ENCODE data around the gene HCFC2. TPM values are rescaled to one million over a fixed set of nuclear protein-coding genes. Genes with fewer than 3 reads are reported as not detected.
A peak's percentile ranks its signal among the peaks of the same experiment; 100 is the strongest.
"Not testable (repeated sequence)": the region's sequence is repeated elsewhere in the genome, so short reads cannot be mapped to it uniquely, and the experiment has no call there.

Gene HCFC2
- total RNA-seq, 1 donor from 2014 or later = 14.4 TPM

DNA sequence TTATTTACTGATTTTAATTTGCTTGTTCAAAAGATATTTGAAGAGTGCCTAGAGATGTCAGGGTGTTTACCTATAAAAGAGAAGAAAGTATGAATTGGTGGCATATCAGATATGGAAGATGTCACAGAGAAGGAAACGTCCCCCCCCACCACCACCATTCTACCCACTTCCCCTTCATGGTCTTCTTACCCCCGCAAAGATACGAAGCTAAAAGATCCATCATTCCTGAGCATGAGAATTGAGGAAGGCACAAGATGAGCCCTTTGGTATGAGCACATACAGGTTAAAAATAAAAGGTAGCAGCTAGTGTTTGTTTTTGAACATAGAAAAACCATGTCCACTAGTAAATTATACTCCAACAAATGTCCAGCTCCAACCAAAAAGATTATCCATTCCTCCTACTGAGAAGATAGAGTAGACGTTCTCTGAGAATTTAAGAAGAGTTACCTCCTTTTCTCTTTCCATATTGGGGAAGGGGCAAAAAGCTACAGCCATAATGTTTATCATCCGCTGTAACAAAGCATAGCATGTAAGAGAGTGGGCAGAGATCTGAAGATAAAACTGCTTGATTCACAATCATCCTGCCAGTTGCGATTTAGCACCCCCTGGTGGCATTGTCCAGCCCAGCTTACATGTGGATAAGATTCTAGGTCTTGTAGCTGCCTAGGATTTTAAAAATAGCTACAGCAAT lies 44.6 kb downstream of the HCFC2 start:
- intact Hi-C loops (cut with DNase I) = loop anchor here (5.0 to 10.0 kb wide), 2 partner anchors 152 to 224 kb away; a partner anchor contains a TSS
- DNase-seq (ENCODE audit: low spot score) = peak; percentile 85

DNA sequence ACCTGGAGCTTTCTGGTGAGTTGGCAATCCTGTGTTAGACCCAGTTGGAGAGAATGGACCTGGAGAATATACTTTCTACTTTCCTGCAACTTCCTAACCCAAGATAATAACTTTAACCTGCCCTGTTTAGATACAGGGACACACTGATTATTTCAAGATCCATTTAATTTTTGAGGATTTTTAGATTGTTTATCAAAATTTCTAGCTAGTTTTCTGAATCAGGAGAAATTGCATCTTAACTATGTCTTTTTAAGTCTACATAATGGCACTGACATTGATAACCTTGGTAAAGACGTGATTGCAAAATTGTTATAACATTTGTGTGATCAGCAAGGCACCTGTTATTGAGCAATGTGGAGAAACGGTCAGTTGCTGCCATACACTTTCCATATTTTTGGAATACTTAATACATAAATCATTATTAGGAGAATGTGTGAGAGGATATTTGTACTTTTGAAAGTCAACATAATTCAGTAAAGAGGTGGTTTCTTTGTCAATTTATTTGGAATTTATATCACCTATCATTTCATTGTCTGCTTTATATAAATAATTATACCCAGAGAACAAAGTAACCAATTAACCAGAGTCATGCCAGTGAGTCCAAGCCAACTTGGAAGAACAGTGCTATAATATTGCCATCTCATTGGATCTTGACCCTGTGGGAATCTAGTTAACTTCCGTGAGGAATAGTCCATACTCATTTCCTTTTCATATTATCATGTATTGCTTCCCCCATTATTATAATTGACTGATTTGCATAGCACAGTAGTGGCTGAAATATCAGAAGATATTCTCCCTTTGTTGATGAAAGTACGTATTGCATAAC lies 45.3 kb downstream of the HCFC2 start:
- intact Hi-C loops (cut with DNase I) = loop anchor here (5.0 to 10.0 kb wide), 2 partner anchors 152 to 225 kb away; a partner anchor contains a TSS
- no peak for DNase-seq (ENCODE audit: low spot score)

DNA sequence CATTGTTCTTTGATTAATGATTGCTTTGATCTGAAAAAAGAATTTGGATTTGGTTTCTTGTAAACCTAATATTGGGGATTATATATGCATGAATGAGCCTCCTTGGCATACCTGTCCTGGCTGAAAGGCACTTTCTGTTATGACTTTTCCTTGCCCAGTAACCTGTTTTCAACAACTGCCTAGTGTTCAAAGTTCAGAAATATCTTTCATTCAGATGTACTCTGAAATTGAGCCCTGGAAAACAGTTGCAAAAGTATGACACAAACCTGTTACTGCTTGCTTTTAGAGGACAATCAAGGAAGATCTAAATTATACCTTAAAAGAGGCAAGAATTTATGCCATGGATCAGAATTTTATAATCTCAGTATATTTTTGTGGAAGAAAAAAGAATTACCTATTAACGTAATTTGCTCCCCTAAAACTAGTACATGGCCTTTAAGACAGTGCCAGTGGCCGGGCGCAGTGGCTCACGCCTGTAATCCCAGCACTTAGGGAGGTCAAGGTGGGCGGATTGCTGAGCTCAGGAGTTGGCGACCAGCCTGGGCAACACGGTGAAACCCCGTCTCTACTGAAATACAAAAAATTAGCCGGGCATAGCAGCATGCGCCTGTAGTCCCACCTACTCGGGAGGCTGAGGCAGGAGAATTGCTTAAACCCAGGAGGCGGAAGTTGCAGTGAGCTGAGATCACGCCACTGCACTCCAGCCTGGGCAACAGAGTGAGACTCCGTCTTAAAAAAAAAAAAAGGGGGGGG lies 50.7 kb downstream of the HCFC2 start:
- intact Hi-C loops (cut with DNase I); DNase-seq (ENCODE audit: low spot score): not testable (repeated sequence)

DNA sequence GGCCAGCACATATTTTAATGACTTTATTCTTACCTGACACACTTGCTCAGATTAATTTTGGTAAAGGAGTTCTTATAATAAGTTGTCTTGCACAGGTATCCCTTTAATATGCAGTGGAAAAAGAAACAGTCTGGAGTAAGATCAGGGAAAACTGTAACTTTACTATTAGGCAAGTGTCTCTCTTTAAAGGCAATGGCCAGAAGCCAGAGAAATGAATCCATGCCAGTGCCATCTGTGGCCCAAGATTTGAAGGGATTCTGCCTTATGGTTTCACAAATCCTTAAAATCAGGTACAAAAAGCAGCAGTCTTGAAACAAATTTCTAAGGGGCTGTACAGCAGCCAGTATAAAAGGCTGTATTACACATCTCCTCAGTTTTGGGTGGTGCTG lies 51.2 kb downstream of the HCFC2 start:
- no peak for DNase-seq (ENCODE audit: low spot score)
- intact Hi-C loops (cut with DNase I) = no loop called here

DNA sequence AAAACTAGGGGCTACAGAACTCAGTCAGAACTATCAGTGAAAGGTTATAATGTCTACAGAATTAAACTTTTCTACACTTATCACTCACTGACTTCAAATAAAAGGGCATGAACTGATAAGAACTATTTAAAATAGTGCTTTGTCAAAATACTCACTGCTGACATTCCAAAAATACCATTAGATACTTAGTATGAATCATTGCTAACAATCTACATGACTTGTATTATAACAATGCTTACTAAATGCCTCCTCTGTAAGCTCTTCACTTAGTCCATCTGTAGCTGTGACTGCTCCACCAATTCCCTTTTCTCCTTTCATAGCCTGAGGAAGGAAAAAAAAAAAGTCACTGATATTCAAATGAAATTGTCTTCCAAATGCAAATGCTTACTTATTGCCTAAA lies 56.7 kb downstream of the HCFC2 start:
- intact Hi-C loops (cut with DNase I) = no loop called here
- no peak for DNase-seq (ENCODE audit: low spot score)

DNA sequence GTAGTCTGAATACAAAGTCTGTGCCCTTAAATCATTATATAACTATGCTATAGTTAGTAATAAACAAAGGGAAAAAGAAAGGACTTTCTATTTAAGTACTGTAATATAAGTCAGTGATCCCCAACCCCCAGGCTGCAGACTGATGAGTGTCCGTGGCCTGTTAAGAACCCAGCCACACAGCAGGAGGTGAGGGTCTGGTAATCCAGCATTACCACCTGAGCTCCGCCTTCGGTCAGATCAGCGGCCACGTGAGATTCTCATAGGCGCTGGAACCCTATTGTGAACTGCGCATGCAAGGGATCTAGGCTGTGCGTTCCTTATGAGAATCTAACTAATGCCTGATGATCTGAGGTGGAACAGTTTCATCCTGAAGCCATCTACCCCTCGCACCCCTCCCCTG lies 58.0 kb downstream of the HCFC2 start:
- intact Hi-C loops (cut with DNase I) = no loop called here
- DNase-seq (ENCODE audit: low spot score) = no peak

DNA sequence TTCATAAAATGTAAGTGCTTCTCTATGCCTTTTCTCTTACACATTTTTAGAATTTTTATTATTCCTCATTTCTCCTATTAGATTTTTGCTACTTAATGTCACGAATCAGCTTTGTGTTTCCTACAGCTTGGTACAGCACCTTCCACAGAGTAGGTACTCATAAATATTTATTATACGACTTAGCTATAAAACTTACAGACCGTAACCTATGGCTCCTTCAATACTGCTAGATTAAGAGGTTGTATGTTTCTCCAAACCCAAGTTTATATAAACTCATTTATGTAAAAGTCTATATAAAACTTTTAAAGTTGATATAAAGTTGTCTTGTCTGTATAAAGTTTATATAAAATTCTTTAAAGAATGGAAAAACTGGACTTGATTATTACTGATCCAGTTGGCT lies 62.2 kb downstream of the HCFC2 start:
- intact Hi-C loops (cut with DNase I) = no loop called here
- DNase-seq (ENCODE audit: low spot score) = no peak

DNA sequence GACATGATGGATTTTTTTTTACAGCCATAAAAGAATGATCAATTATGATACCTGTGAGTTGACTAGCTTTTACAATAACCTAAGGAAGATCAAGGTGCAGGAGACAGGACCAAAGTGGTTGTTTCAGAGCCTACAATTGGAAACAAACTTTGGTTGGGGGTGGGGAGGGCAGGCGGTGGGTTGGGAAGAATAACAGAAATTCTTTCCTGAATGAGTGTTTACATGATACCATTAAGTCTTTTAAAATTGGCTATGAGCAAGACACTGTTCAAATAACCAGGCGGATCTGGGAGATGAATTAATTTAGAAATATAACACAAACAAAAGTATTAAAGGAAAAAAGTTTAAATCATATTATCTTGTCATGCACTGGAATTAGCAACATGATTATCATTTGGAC lies 66.4 kb downstream of the HCFC2 start:
- intact Hi-C loops (cut with DNase I) = no loop called here
- DNase-seq (ENCODE audit: low spot score) = no peak

DNA sequence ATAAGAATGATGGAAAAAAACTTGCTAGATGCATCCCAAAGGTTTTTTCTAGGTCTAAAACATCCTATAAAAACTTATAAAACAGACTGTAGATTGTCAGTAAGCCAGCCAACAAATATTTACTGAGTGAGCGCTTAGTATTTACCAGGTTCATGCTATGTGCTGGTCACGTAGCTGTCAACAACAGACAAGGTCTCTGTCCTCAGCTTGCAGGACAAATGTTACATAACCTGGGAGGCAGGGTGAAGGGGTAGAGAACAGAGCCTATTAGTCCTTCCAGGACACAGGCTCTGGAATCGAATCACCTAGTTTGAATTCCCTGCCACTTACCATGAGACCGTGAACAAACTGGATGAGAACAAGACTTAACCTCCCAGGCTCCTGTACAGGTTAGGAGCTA lies 67.3 kb downstream of the HCFC2 start:
- intact Hi-C loops (cut with DNase I) = no loop called here
- DNase-seq (ENCODE audit: low spot score) = no peak

DNA sequence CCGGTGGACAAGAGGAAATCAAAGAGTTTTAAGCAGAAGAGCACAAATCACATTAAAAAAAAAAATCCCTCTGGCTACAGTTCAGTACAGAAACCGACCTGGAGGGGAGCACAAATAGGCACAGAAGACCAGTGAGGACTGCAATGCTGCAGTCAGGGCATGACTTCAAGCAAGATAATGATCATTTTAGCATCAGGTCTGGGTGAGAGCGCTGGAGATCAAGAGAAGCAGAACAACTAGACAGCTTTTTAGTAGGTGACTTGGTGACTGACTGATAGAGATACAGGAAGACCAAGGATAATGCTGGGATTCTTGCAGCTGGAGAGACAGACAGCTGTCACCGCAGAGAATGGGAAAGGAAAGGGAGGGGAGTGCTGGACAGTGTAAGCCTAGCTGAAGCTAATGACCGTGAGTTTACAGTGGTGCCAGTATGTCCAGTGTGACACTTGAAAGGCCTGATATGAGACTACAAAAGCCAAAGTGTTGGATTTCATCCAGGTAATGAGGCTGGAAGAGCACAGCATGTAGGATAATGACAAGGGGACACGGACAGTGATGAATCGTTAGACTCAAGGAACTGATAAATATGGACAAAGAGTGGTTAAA lies 68.1 kb downstream of the HCFC2 start:
- DNase-seq (ENCODE audit: low spot score) = no peak
- intact Hi-C loops (cut with DNase I) = no loop called here

DNA sequence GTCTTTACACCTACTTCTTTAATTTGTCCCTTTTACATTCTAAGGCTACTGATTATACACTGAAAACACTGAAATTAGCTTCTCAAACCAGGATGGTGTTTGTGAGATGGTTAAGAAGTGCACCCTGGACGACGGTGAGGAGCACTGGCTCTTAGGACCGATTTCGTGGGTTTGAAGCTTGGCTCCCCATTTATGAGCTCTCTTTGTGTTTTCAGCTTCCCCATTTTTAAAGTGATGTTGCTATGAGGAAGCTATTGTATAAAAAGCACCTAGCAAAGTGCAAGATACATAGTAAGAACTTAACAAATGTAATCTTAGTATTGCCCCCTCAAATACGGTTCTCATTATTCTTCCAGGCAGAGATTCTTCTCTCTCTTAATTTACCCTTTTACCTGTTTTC lies 69.0 kb downstream of the HCFC2 start:
- no peak for DNase-seq (ENCODE audit: low spot score)
- intact Hi-C loops (cut with DNase I) = no loop called here

DNA sequence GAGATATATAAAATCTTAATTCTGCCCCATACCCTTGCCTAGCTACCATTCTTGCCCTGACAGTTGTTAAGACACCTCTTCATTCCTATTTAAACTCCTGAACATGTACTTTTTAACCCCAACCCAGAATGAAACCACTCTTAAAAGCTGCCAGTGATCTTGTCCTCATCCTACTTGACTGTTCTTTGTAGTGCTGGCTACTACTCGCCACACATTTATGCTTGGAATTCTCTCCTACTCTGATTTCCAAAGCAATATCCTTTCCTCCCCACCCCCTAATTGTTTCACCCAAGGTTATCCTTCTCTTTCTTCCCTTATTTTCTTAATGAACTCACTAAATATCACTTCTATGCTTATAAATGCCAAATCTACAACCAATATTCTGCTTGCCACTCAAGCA lies 69.5 kb downstream of the HCFC2 start:
- intact Hi-C loops (cut with DNase I) = no loop called here
- DNase-seq (ENCODE audit: low spot score) = no peak

DNA sequence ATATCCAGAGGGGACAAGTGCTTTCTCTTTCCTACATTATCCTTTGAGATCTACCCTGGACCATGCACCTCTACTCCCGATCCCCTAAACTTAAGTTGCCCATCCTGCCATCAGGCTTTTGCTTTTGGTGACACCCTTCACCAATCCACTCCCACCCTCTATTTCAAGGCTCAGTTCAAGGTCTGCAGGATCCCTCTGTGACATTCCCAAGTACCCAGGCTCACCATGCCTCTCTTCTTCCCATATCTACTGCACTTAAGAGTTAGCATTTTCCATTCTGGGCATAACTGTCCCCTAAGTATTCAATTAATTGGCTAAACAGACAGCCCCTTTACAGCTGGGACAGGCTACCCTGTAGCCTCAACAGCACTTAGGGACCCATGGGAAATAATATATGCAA lies 70.6 kb downstream of the HCFC2 start:
- intact Hi-C loops (cut with DNase I) = loop anchor here (5.0 kb wide), 1 partner anchor 73 kb away; the partner anchor contains the start of gene HCFC2
- no peak for DNase-seq (ENCODE audit: low spot score)

DNA sequence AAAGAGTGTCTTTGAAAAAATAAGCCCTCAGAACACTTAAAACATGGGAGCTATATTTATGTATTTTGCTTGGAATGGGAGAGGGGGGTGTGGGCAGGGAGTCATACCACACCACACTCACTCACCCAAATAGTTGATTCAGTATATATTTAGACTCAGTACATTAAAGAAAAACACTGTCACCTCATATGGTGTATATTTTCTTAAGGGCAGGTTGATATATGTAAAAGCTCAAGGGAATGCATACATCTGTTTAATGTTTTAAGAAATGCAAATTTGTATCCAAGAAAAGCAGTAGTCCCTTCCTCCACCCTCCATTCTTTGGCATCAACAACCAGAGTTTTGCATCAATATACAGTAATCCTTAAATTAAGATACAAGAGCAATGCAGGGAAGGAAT lies 72.2 kb downstream of the HCFC2 start:
- intact Hi-C loops (cut with DNase I) = loop anchor here (5.0 kb wide), 1 partner anchor 74 kb away; the partner anchor contains the start of gene HCFC2
- DNase-seq (ENCODE audit: low spot score) = no peak

DNA sequence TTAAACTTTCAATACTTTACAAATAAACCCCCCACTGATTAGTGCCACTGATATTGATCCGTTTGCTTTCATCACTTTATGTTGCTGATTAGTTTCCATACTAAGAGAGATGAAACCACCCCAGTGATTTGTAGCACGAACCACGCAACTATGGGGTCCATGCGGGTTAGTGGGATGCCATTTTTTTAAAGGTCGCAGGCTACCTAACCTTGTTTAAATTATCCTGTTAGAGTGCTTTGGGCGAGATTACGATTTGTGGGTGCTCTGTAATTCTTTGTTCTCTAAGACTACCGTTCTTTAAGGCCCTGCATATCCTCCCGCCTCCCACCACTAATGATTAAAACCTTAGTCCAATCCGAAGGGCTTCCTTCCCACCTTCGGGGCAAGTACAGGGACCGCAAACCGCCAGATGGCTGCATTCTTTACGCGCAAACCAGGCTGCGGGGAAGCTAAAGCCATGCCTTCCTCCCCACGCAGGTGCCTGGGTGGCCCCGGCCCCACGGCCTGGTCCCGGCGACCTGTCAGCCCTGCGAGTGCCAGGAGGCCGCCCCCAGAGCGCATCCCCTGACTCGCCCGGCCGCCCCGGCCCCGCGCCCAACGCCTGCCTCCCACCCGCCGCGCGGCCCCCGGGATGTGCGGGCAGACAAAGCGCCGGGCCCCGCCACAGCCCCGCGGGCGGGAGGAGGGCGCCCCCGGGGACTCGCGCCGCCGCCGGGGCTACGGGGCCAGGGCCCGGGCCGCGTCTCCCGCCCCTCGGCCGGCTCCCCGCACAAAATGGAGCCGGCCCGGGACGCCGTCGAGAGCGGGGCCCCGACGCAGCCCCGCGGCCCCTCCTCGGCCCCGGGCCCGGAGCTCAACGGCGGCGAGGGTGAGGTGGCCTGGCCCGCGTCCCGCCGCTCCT lies 72.9 kb downstream of the HCFC2 start:
- intact Hi-C loops (cut with DNase I) = loop anchor here (5.0 kb wide), 1 partner anchor 75 kb away; the partner anchor contains the start of gene HCFC2
- peak; percentile 77 for DNase-seq (ENCODE audit: low spot score)

DNA sequence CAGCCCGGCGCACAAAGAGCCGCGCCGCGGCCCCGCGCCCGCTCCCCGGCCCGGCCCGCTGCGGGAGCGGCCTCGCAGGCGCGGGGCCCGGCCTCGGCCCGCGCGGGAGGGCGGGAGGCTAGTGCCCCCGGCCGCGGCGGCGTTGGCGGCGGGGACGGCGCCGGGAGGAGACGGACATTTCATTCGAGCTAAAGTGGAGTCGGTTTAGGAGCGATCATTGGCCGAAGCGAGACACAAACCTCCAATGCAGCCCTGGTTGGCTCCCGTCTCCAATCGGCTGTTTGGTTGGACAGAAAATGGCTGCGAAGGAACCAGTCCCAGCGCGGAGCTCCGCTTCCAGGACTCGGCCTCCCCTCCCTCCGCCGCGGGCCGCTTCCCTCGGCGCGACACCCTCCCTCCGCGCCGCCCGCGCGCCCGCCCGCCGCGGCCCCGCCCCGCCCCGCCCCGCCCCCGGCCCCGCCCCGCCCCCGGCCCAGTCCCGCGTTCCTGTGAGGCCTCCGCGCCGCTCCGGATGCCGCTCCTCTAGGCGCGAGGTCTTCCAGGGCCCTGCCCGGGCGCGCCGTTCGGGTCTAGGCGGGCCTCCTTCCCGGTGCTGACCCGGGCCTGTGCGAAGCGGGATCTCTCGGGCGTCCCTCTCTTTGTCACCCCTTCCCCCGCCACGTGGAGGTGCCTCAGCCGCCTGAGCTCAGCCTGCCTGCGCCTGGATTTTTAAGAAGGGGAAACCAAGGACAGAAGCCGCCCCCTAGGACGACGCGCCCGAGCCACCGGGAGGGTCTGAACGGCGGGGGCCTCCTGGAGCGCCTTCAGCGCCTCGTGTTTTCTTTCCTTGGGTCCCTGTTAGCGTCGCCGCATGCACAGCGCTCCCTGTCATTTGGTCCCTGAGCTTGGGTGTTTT lies 73.8 kb downstream of the HCFC2 start, which contains the start of gene NFYB:
Gene NFYB, minus strand, starts transcription at position 309 of the 895 bp plus-strand sequence. CDS start 2,757 bp downstream, outside the sequence.
- DNase-seq (ENCODE audit: low spot score) = peak; percentile 97
- intact Hi-C loops (cut with DNase I) = loop anchor here (5.0 kb wide), 1 partner anchor 76 kb away; the partner anchor contains the start of gene HCFC2

DNA sequence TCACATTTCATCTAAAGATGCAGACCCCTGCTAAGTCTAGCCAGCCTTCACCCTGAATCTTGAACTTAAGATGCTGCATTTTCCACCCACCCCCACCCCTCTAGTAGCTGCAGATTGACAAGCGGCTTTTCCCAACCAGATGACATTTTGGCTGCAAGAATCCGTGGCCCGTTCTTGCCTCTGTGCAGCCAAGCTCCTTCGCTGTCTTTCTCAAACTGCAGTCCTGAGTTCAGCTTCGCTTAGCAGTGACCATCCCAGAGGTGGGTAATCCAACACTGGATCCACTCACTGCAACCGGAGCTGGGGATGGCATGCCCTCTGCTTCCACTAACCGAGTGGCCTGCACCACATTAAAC lies 74.4 kb downstream of the HCFC2 start:
- intact Hi-C loops (cut with DNase I) = loop anchor here (5.0 kb wide), 1 partner anchor 76 kb away; the partner anchor contains the start of gene HCFC2
- DNase-seq (ENCODE audit: low spot score) = no peak

DNA sequence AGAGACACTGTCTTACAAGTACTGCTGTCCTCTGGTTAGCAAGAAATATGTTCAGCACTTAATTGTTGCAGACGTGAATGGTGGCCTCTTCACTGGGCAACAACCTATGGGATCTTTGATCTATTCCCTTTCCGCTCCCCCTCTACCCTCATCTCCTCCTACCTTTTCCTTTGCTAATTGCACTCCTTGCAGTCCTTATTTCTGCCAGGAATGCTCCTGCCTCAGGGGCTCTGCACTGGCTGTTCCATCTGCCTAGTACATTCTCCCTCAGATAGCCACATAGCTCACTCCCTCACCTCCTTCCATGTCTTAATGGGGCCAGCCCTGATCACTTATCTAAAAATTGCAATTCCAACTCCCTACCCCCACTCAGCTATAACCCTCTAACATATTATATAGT lies 78.2 kb downstream of the HCFC2 start:
- intact Hi-C loops (cut with DNase I) = no loop called here
- no peak for DNase-seq (ENCODE audit: low spot score)
